Adipose tissue (tissue), 3 donors: ENCODE measurements around the gene NKAIN2. TPM values are rescaled to one million over a fixed set of nuclear protein-coding genes. Genes with fewer than 3 reads are reported as not detected.

Experiments used
- H3K27ac ChIP-seq: one replicate; pipeline ENCODE4 v1.5.1; 2013; ENCODE audit warnings: low read depth, low read length
- WGBS, 3 donors: extraction: QIAGEN DNeasy Blood & Tissue Kit; methylation state at CpG; one replicate each; pipeline ENCODE4 v1.1.7; 2013; 5-methylcytosine and 5-hydroxymethylcytosine counted together
- polyA plus RNA-seq, 3 donors: library from polyadenylated mRNA; stranded (reverse); fragments of 200-250 nt; gene quantifications; one replicate each; pipeline ENCODE4 v1.2.3, GENCODE V29; 2013
- donor health status: healthy with polysubstance abuse.
- donor health status: Bipolar disorder and iron deficiency.
- donor health status: healthy.

The NKAIN2 gene
- polyA plus RNA-seq, 3 donors = 0.07 to 0.67 TPM; not detected in 1

- H3K27ac ChIP-seq = no peak overlapping the region
Observed at GRCh38 chr6:124757560-124757959, 953.9 kb downstream of the NKAIN2 start.

- no peak overlapping the region for H3K27ac ChIP-seq
- WGBS, 3 donors = 93 to 97% (median 95%) methylated on average over 1 of the region's 1 CpG
Observed at GRCh38 chr6:124758663-124759062, 955.0 kb downstream of the NKAIN2 start.

GRCh38 chr6:124765280-124765679 lies 961.6 kb downstream of the NKAIN2 start:
- H3K27ac ChIP-seq = no peak overlapping the region
- WGBS, 3 donors = 58 to 92% (median 65%) methylated on average over 1 of the region's 1 CpG

- 60 to 79% (median 75%) methylated on average over 1 of the region's 1 CpG for WGBS, 3 donors
- H3K27ac ChIP-seq = no peak overlapping the region
Observed at GRCh38 chr6:124768224-124768623, 964.6 kb downstream of the NKAIN2 start.

DNA sequence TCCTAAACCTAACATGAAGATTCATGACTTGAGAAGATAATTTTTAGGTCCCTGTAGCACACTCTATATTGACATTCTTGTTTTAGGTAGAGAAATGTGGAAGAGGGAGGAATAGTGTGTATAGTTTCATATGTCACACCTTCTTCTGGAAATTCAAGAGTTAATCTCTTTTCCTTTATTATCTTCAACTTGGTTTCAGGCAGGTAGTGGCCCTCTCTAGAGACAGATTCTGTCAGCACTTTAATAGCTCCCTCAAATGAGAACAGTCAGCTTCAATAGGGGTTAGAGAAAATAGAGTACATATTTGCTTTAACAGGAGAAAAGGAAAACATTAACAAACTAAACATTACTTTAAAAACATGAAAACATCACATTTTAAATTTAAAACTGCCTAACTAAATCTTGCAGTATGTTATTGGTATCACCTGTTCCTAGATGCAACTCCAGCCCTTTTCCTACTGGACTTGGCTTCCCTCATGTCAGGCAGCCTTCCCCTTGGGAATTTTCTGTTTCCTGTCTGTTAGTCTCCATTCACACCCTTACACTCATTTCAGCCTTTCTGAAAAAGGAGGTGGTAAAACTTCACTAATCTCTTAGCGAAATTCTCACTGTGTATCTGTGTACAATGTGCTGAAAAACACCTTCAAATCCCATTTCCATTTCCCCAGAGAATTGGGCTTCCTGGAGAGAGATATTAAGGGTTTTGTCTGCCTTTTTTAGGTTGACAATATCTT lies 966.3 kb downstream of the NKAIN2 start:
- H3K27ac ChIP-seq = no peak overlapping the region
- 30 to 69% (median 63%) methylated on average over 1 of the region's 1 CpG for whole genome bisulfite sequencing, 3 donors

DNA sequence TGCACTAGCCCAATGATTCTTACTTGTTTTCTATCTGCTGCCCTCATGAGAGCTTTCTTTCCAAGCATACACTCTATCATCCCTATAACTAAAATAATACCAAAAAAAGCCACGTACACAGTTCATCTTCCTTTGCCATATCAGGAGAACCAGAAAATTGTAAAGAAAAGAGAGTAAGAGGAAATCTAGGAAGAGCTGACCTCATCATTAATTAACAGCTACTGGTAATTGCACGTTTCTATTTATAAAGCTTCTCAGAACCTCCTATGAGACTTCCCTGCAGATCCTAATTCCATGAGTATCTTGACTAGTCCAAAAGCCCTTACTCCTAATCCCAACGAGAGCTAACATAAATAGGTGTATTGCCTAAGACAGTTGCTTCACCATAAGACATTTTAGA lies 967.1 kb downstream of the NKAIN2 start:
- 54 to 81% (median 80%) methylated on average over 3 of the region's 3 CpGs for WGBS, 3 donors
- H3K27ac ChIP-seq = no peak overlapping the region

GRCh38 chr6:124772733-124773319 lies 969.2 kb downstream of the NKAIN2 start:
- no peak overlapping the region for H3K27ac ChIP-seq
- 53 to 65% (median 59%) methylated on average over 3 of the region's 3 CpGs for WGBS, 3 donors

DNA sequence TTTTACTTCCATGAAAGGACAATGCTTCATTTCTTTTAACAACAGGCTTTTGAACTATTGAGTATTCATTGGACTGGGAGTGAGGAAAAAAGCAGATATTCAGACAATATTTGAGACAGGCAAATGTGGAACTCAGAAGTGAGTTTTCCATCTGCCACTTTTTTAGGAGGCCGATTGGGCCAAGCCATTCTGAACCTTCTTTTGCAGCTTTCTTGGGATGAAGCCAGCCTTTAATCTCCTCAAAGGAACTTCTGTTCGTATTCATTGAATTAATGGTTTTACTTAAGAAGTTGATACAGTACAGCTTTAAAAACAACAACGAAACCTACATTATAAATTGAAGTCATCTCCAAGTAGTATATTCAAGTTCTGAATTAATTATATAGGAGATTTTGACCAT lies 971.5 kb downstream of the NKAIN2 start:
- WGBS, 3 donors = 60 to 69% (median 67%) methylated on average over 3 of the region's 3 CpGs
- no peak overlapping the region for H3K27ac ChIP-seq

GRCh38 chr6:124777863-124778262 lies 974.2 kb downstream of the NKAIN2 start:
- no peak overlapping the region for H3K27ac ChIP-seq
- WGBS, 3 donors = 78 to 92% (median 90%) methylated on average over 2 of the region's 2 CpGs

DNA sequence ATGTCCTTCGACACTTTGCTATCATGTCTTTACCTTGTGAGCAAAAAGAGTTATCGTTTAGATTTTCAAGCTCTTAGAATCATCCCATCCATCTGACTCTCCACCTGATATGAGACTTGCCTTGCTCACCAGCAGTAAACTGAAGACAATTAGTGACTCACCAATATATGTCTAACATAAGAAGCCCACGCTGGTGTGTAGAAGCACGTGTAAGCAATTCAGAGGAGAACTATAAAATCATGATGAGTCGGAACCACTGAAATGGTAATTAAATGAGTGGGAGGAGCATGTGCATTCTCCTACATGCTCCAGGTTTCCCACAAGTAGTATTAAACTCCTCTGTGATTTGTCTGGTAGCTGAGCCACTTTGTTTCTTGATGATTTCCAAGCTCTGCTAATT lies 977.0 kb downstream of the NKAIN2 start:
- no peak overlapping the region for H3K27ac ChIP-seq
- WGBS, 3 donors = 85 to 91% (median 87%) methylated on average over 5 of the region's 5 CpGs

GRCh38 chr6:124783344-124783743 lies 979.7 kb downstream of the NKAIN2 start:
- WGBS, 3 donors = 56 to 85% (median 83%) methylated on average over 1 of the region's 1 CpG
- H3K27ac ChIP-seq = no peak overlapping the region

GRCh38 chr6:124791156-124791555 lies 987.5 kb downstream of the NKAIN2 start:
- 58 to 75% (median 68%) methylated on average over 2 of the region's 2 CpGs for WGBS, 3 donors
- H3K27ac ChIP-seq = no peak overlapping the region

GRCh38 chr6:124792386-124792785 lies 988.7 kb downstream of the NKAIN2 start:
- H3K27ac ChIP-seq = no peak overlapping the region
- 64 to 89% (median 86%) methylated on average over 2 of the region's 2 CpGs for WGBS, 3 donors

DNA sequence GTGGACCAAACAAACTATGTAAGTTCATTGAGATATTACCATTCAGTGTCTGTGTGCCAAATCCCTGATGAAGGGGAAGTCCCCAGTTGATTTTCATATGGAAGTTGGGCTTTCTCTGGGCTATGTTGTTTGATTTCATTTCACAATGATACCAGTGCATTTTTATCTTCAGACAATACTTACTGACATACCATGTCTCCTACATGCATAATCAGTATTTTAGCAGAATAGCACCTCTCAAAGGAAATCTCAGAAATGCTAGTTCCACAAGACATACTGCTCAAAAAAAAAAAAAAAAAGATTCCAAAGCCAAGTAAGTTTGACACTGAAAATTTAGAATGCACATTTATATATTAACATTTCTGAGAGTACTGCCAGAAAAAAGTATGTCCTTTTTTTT lies 989.7 kb downstream of the NKAIN2 start:
- H3K27ac ChIP-seq = no peak overlapping the region

DNA sequence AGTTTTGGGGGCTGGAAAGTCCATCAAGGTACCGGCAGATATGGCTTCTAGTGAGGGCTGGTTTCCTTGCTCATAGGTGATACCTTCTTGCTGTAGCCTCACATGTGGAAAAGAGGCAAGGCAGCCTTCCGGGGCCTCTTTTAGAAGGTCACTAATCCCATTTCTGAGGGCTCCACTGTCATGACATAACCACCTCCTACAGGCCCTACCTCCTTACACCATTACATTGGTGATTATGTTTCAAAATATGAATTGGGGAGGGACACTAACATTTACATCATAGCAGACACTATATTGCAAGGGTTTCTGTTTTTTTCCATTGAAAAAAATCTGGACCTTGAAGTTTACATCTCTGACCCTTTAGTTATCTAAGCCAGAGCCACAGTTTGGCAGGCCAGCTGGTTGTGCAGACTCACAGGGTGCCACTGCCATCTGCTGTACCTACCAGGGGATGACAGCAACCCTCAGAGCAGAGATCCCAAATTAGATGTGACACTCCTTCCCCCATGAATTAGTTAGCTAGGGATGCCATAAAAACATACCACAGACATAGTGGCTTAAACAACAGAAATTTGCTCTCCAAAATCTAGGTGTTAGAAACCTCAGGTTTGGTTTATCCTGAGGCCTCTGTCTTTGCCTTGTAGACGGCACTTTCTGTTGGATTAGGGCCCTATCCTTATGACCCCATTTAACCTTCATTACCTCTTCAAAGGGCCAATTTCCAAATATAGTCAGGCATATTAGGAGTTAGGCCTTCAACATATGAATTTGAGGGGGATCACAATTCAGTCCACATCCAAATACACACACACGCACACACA lies 992.2 kb downstream of the NKAIN2 start:
- H3K27ac ChIP-seq = no peak overlapping the region
- 85 to 98% (median 95%) methylated on average over 4 of the region's 4 CpGs for WGBS, 3 donors

GRCh38 chr6:124796464-124796970 lies 992.9 kb downstream of the NKAIN2 start:
- no peak overlapping the region for H3K27ac ChIP-seq
- 81 to 93% (median 93%) methylated on average over 4 of the region's 4 CpGs for WGBS, 3 donors

DNA sequence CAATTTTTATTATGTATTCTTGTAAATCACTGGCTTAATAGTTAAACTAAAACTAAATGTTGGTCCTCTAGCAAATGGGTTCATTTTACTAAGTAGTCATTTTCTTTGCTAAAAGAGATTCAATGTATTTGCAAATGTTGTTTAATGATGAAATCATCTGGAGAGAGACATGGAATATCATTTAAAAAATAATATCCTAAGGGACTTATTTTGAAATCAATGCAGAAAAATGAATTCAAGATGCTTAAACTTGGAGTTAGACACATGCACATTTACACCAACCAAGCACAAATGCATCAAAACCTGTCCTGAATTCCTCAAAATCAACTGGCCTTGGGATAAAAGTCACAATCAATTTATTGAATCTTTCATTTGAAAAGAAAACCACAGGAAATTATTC lies 993.6 kb downstream of the NKAIN2 start:
- no peak overlapping the region for H3K27ac ChIP-seq

DNA sequence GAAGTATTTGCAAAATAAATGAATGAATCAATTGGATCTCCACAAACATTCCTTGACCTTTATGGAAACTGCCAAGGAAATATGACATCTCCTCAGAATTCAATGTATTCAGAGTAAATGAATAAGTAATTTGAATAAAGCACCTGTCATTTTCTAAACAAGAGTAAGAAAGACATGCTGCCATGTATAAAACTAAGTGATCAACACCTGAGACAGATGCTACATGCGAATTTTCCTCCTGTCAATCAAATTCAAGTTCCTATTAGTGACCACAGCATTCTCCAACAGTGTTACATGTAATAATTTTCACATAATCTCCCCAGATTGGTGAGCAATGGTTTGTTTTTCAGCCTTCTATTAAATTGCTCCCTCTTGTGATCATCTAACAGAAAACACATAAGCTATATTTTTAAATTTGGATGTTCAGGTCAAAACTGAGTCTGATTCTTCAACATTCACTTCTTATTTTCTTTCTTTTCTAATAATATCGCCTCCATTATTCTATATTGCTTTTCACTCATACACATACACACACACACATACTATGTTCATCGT lies 995.4 kb downstream of the NKAIN2 start:
- H3K27ac ChIP-seq = no peak overlapping the region
- WGBS, 3 donors = 75 to 88% (median 86%) methylated on average over 3 of the region's 3 CpGs

- H3K27ac ChIP-seq = no peak overlapping the region
Observed at GRCh38 chr6:124799638-124800037, 996.0 kb downstream of the NKAIN2 start.
